ENCODE results near the gene SYTL2.

Gene SYTL2

DNA sequence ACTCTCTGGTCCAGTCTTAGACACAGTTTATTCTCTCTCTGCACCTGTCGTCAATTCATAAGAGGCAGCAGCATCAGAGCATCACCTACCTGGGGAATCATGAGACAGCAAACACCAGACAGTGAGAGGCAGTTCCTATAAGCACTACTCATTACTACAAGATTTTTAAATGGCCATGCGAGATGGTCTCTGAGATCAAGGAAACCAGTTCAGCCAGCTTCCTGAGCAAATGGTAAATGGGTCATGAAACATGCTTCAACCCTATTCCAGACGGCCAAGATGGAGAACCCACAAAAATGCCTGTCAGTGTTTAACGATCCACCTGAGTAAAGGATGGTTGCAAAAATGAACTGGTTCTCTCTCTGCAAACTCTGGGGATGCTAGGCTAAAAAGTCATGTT, 52.9 kb downstream of the SYTL2 start:
- FAIRE-seq = no peak

GRCh38 chr11:85756401-85757200, 54.3 kb downstream of the SYTL2 start:
- FAIRE-seq = peak; percentile 36

GRCh38 chr11:85755701-85756100, 55.2 kb downstream of the SYTL2 start:
- no peak for FAIRE-seq

GRCh38 chr11:85755285-85755684, 55.7 kb downstream of the SYTL2 start:
- no peak for FAIRE-seq

GRCh38 chr11:85752890-85753581, 57.9 kb downstream of the SYTL2 start:
- FAIRE-seq = no peak

- FAIRE-seq = no peak
These were observed 58.6 kb downstream of the SYTL2 start for GRCh38 chr11:85752201-85752889.

GRCh38 chr11:85751724-85752123, 59.2 kb downstream of the SYTL2 start:
- FAIRE-seq = no peak

- FAIRE-seq = no peak
These were observed 60.3 kb downstream of the SYTL2 start for GRCh38 chr11:85750646-85751045.

GRCh38 chr11:85749884-85750283, 61.1 kb downstream of the SYTL2 start:
- no peak for FAIRE-seq

GRCh38 chr11:85749287-85749834, 61.6 kb downstream of the SYTL2 start:
- FAIRE-seq = no peak

GRCh38 chr11:85748455-85748891, 62.5 kb downstream of the SYTL2 start:
- no peak for FAIRE-seq

DNA sequence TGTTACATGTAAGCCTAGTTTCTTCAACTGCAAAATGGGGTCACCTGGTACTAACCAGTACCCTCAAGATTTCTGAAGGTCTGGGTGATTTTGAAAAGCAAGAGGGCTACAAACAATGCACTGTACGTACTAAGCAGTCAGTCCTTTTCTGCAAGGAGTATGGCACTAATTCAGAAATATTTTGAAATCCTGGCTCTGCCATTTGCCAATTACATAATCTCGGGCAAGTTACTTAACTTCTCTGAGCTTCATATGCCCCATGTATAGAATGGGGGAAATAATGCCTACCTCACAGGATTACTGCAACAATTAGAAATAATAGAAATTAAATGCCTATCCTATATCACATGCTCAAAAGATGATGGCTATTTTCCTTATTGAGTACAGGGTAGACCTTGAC, 64.3 kb downstream of the SYTL2 start:
- no peak for FAIRE-seq

- FAIRE-seq = no peak
These were observed 65.3 kb downstream of the SYTL2 start for GRCh38 chr11:85745626-85746025.

DNA sequence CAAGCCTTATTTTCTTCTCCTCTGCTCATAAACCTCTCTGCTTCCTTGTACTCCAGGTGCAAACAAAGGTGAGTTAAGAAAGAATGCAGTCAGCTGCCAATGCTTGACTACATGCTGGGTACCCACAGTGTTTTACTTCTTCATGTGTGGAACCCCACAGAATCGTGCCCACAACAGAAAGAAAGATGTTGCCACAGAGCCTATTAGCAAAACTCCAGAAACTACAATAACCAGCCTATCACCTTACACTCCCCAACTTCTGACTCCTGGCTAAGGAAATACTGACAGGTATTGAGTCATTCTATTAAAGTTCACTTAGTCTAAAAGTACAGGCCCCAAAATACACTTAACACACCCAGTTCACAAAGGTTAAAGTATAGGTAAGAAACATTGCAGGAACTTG, 68.1 kb downstream of the SYTL2 start:
- FAIRE-seq = peak; percentile 72

GRCh38 chr11:85742348-85742747, 68.6 kb downstream of the SYTL2 start:
- FAIRE-seq = no peak

DNA sequence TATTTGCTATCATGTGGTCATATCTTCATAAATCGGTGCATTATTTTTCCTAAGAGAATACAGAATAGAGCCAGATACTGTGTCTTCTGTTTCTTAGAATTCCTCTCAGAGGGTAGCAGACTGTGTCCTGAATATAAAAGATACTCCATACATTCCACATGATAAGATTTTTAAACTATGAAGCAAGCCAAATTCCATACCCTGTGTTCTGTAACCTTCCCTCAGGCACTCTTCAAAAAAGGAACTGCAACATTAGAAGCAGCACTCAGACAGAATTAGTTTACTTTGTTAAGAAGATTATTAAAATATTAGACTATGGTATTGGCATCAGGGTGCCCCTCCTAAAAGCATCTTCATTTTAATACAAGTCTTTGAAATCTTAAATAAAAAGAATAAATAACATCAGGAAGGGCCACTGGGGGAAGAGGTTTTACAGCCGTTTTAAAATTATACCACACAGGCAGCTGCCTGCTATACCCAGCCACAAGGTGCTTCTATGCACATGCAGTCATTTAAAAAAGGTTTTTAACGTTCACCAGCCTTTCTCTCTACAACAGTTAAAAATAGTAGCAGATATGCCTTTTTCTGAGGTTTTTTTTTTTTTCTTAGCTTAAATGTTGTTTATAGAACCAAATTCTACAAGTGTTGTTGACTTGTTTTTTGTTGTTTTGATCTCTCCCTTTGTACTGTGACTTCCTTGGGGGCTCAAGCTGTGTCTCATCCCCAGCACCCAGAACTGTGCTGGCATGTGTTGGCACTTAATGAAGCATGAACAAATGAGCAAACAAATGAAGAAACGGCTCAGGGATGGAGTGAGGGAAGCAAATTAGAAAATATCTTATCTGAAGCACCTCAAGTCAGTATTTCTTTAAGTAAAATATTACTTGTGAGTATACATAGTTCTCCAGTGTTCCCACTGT, 70.2 kb downstream of the SYTL2 start:
- FAIRE-seq = no peak

DNA sequence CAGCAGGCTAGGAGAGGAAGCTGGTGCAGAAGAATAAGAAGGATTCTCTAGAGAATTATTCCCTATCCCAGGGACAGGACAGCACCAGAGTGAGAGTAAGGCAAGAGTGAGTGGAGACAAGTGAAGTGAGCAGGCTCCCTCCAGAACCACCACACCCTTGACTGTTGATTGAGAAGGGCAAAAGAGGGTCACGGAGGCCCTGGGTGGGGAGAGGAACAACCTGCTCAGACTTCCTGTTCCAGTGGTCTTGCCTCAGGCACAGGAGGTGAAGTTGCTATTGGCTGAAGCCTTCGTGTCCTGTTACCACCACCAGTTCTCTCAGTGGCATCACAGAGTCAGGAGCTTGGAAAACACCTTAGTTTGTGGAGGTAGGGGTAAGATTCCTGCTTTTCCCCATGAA, 73.2 kb downstream of the SYTL2 start:
- FAIRE-seq = no peak

GRCh38 chr11:85735876-85736460, 75.0 kb downstream of the SYTL2 start:
- no peak for FAIRE-seq

DNA sequence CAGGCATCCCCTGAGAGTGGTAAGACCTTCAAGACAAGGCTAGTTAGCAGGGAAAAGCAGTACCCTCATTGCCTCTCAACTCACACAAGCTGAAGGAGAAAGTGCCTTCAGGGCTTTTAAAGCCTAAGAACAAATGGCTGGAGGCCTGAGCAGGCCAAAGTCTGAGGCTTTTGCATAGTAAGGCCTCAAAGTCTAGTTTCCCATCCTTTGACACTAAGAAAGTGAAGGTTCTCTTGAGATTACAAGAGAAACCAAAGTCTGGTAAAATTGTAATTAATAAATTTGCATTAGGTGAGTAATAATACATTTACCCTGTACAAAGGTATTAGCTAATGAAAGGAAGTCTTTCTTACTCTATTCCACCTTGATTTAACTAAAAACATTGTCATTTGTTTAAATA, 78.0 kb downstream of the SYTL2 start:
- no peak for FAIRE-seq

- FAIRE-seq = no peak
These were observed 84.6 kb downstream of the SYTL2 start for GRCh38 chr11:85726381-85726780.

GRCh38 chr11:85725510-85726258, 85.3 kb downstream of the SYTL2 start:
- FAIRE-seq = no peak

All from colon (tissue), 2 donors.